Mesothelial cell of epicardium (in vitro differentiated cells): ENCODE data around the gene ANK3. TPM values are rescaled to one million over a fixed set of nuclear protein-coding genes. Genes with fewer than 3 reads are reported as not detected.
A peak's percentile ranks its signal among the peaks of the same experiment; 100 is the strongest.

Experiments
- DNase-seq, 2 experiments: peaks; one replicate each; pipeline ENCODE4 v3.0.0; 2021; ENCODE audit warnings: low spot score in 2 of 2; ENCODE audit not compliant: unreplicated experiment in 2 of 2
- H3K27ac Mint-ChIP-seq: 2 replicates; pipeline ENCODE4 v1.8.0; 2021; ENCODE audit warnings: mixed read lengths
- H3K27me3 Mint-ChIP-seq: 2 replicates; pipeline ENCODE4 v1.8.0; 2021; ENCODE audit warnings: low read depth, mixed read lengths
- H3K36me3 Mint-ChIP-seq: 2 replicates; pipeline ENCODE4 v1.8.0; 2021; ENCODE audit warnings: mixed read lengths
- H3K4me1 Mint-ChIP-seq: 2 replicates; pipeline ENCODE4 v1.8.0; 2021; ENCODE audit warnings: mixed read lengths
- H3K4me3 Mint-ChIP-seq: 2 replicates; pipeline ENCODE4 v1.8.0; 2021; ENCODE audit warnings: mild to moderate bottlenecking, moderate library complexity, mixed read lengths
- H3K9me3 Mint-ChIP-seq: 2 replicates; pipeline ENCODE4 v1.8.0; 2021; ENCODE audit warnings: mixed read lengths
- CTCF ChIP-seq: fragments of 200-600 bp; sonication (generic); IDR thresholded peaks from one replicate; pipeline ENCODE4 v1.5.0; 2021; ENCODE audit warnings: antibody characterized with exemption; ENCODE audit not compliant: unreplicated experiment
- total RNA-seq: library from RNA; stranded (reverse); gene quantifications from 3 replicates; pipeline ENCODE4 v1.2.1, GENCODE V29; 2021

ANK3 gene
- total RNA-seq, 1 donor from 2014 or later: 242 TPM

- peaks cover 4% of the 10 kb centered on the region for H3K9me3 Mint-ChIP-seq
- H3K27me3 Mint-ChIP-seq: no peaks in the 10 kb centered on the region
- DNase-seq: no peak
These were observed 143.3 kb downstream of the ANK3 start for GRCh38 chr10:60246382-60246781.

GRCh38 chr10:60239228-60239627 lies 150.4 kb downstream of the ANK3 start:
- peaks cover 8% of the 10 kb centered on the region for H3K36me3 Mint-ChIP-seq
- peaks cover 32% of the 10 kb centered on the region for H3K4me1 Mint-ChIP-seq
- peak overlapping the region; percentile 52 for H3K27ac Mint-ChIP-seq
- DNase-seq: no peak
- no peaks in the 10 kb centered on the region for H3K9me3 Mint-ChIP-seq
- no peak overlapping the region for H3K4me3 Mint-ChIP-seq
- H3K27me3 Mint-ChIP-seq: no peaks in the 10 kb centered on the region
- TF ChIP-seq CTCF: no peak

More at GRCh38 chr10:60246382-60246781, 143.3 kb downstream of the ANK3 start:
- TF ChIP-seq CTCF: no peak
- Mint-ChIP-seq H3K27ac (peak overlapping the region; percentile 64), H3K4me1 (peaks cover 28% of the 10 kb centered on the region), H3K4me3 (no peak overlapping the region), H3K36me3 (peaks cover 8% of the 10 kb centered on the region)

GRCh38 chr10:60238759-60239100 lies 150.9 kb downstream of the ANK3 start:
- Mint-ChIP-seq H3K4me3 (no peak overlapping the region), H3K27ac (peak overlapping the region; percentile 74), H3K4me1 (peaks cover 27% of the 10 kb centered on the region), H3K9me3 (no peaks in the 10 kb centered on the region), H3K36me3 (peaks cover 9% of the 10 kb centered on the region), H3K27me3 (no peaks in the 10 kb centered on the region)
- DNase-seq: no peak
- no peak for TF ChIP-seq CTCF

GRCh38 chr10:60237977-60238758 lies 151.5 kb downstream of the ANK3 start:
- DNase-seq: no peak
- no peaks in the 10 kb centered on the region for H3K9me3 Mint-ChIP-seq
- H3K27ac Mint-ChIP-seq: peak overlapping the region; percentile 74
- H3K4me3 Mint-ChIP-seq: no peak overlapping the region
- H3K27me3 Mint-ChIP-seq: no peaks in the 10 kb centered on the region
- peaks cover 12% of the 10 kb centered on the region for H3K36me3 Mint-ChIP-seq
- H3K4me1 Mint-ChIP-seq: peaks cover 25% of the 10 kb centered on the region
- TF ChIP-seq CTCF: no peak

GRCh38 chr10:60236869-60237524 lies 152.7 kb downstream of the ANK3 start:
- Mint-ChIP-seq H3K9me3 (no peaks in the 10 kb centered on the region), H3K36me3 (peaks cover 9% of the 10 kb centered on the region), H3K27me3 (no peaks in the 10 kb centered on the region), H3K4me1 (peaks cover 28% of the 10 kb centered on the region), H3K27ac (peak overlapping the region; percentile 42), H3K4me3 (no peak overlapping the region)
- no peak for DNase-seq
- no peak for TF ChIP-seq CTCF
